HG03565 (cell line): ENCODE data around the gene BEST1.

Source experiments
- ATAC-seq: cut with Tn5 transposase; IDR thresholded peaks from one replicate; pipeline ENCODE4 v1.9.1; 2021; ENCODE audit warnings: mild to moderate bottlenecking, moderate library complexity; ENCODE audit not compliant: unreplicated experiment

BEST1 gene

GRCh38 chr11:61914471-61915171 lies 35.5 kb upstream of the BEST1 start:
- no peak for ATAC-seq

- ATAC-seq = no peak
These were observed 33.3 kb upstream of the BEST1 start for GRCh38 chr11:61916737-61917333.

GRCh38 chr11:61917334-61918109 lies 32.6 kb upstream of the BEST1 start, which contains the start of gene RAB3IL1:
RAB3IL1 (minus strand) TSS chr11:61917566; CDS start chr11:61917367, 199 bp downstream.
- no peak for ATAC-seq

GRCh38 chr11:61918251-61918937 lies 31.8 kb upstream of the BEST1 start:
- no peak for ATAC-seq

GRCh38 chr11:61918938-61919704 lies 31.0 kb upstream of the BEST1 start:
- ATAC-seq = no peak

GRCh38 chr11:61919705-61920631 lies 30.2 kb upstream of the BEST1 start:
- ATAC-seq = no peak

- ATAC-seq = no peak
These were observed 28.7 kb upstream of the BEST1 start for GRCh38 chr11:61921446-61921845.

GRCh38 chr11:61922539-61922938 lies 27.6 kb upstream of the BEST1 start:
- no peak for ATAC-seq

- no peak for ATAC-seq
These were observed 26.7 kb upstream of the BEST1 start for GRCh38 chr11:61923166-61924063.

GRCh38 chr11:61924064-61924455 lies 26.1 kb upstream of the BEST1 start:
- ATAC-seq = no peak

- ATAC-seq = no peak
These were observed 24.4 kb upstream of the BEST1 start for GRCh38 chr11:61925736-61926135.

GRCh38 chr11:61926235-61926634 lies 23.9 kb upstream of the BEST1 start:
- no peak for ATAC-seq

- no peak for ATAC-seq
These were observed 22.6 kb upstream of the BEST1 start for GRCh38 chr11:61927501-61927900.

- no peak for ATAC-seq
These were observed 21.5 kb upstream of the BEST1 start for GRCh38 chr11:61928606-61929005.

GRCh38 chr11:61930933-61931332 lies 19.2 kb upstream of the BEST1 start:
- no peak for ATAC-seq

GRCh38 chr11:61935861-61936260 lies 14.3 kb upstream of the BEST1 start:
- ATAC-seq = no peak

GRCh38 chr11:61940466-61940865 lies 9.7 kb upstream of the BEST1 start:
- no peak for ATAC-seq

GRCh38 chr11:61945191-61945590 lies 5.0 kb upstream of the BEST1 start:
- no peak for ATAC-seq
